Muscle of leg (tissue), 11 donors: ENCODE results near the gene C10orf90. TPM values are rescaled to one million over a fixed set of nuclear protein-coding genes. Genes with fewer than 3 reads are reported as not detected.

Source experiments
- DNase-seq: peaks from one replicate; pipeline ENCODE4 v3.0.0; 2013
- H3K27ac ChIP-seq: one replicate; pipeline ENCODE4 v1.5.1; 2013; ENCODE audit warnings: mild to moderate bottlenecking, low read length, control low read depth
- H3K27me3 ChIP-seq: one replicate; pipeline ENCODE4 v1.6.1; 2013; ENCODE audit warnings: low read length; ENCODE audit not compliant: control insufficient read depth, insufficient read depth
- H3K36me3 ChIP-seq: one replicate; pipeline ENCODE4 v1.6.1; 2013; ENCODE audit warnings: low read length; ENCODE audit not compliant: control insufficient read depth, insufficient read depth
- H3K4me1 ChIP-seq: one replicate; pipeline ENCODE4 v1.6.1; 2013; ENCODE audit warnings: low read length; ENCODE audit not compliant: control insufficient read depth, insufficient read depth
- H3K4me3 ChIP-seq: one replicate; pipeline ENCODE4 v1.5.1; 2013; ENCODE audit warnings: low read length, control low read depth
- H3K9me3 ChIP-seq: replicated peaks from 2 replicates; pipeline ENCODE4 v1.6.1; 2013; ENCODE audit warnings: low read depth, low read length; ENCODE audit not compliant: control insufficient read depth
- WGBS: methylation state at CpG from one replicate; pipeline ENCODE4 v1.1.5; 2013; ENCODE audit warnings: missing lambda C conversion rate; ENCODE audit not compliant: insufficient coverage; 5-methylcytosine and 5-hydroxymethylcytosine counted together
- polyA plus RNA-seq, 8 donors: library from polyadenylated mRNA; unstranded; fragments of 120-200 nt; gene quantifications; one replicate each; pipeline versions ENCODE4 v1.2.1 to v1.2.3, GENCODE V29; 2013; ENCODE audit warnings: inconsistent platforms in 1 of 8, low replicate concordance in 1 of 8; ENCODE audit not compliant: insufficient read length in 8 of 8, insufficient read depth in 1 of 8
- total RNA-seq: library from RNA; stranded (reverse); fragments of 120-200 nt; gene quantifications from one replicate; pipeline ENCODE4 v1.2.4, GENCODE V29; 2013

Gene C10orf90
- total and polyA plus RNA-seq, 9 donors = 0.53 to 1.1 (median 0.80) TPM

DNA sequence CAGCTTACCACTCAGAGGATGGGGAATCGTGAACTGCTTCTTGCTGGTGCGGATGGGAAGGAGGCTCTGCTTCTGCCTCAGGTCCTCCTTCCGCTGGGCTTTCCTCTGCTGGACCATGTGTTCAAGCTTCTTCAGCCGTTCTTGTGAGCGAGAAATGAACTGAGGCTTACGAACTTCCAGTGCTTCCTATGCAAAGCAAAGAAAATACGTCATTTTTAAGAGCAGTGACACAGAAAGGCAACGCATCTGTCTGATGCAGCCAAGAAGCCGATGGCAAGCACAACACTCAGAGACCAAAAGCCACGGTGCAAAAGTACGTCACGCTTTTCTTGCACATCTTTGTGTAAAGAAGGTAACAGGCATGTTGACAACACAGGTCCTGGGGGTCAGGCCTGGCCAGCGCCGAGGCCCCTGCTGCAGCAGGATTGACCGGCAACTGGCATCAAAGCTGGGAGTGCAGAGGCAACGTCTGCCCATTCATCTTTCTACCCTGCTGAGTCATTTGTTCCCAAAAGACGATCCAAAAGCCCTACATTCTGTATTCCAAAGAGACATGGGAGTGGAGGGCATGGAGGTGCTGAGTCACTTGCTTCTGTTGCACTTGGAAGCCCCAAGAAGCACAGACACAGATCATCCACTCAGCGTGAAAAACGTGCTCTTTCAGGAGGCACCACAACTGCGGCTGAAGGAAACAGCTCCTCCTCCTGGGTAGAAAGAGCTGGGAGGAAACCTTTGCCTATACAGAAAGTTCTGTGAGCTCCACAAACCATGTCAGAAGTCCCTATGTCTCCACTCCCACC lies 211.3 kb downstream of the C10orf90 start:
- no peak for DNase-seq
- WGBS = 76% methylated on average over 14 of the region's 20 CpGs
- peaks cover 10% of the 10 kb centered on the region for H3K27me3 ChIP-seq
- H3K27ac ChIP-seq = no peak overlapping the region
- no peak overlapping the region for H3K4me3 ChIP-seq
- no peaks in the 10 kb centered on the region for H3K36me3 ChIP-seq
- no peaks in the 10 kb centered on the region for H3K9me3 ChIP-seq
- no peaks in the 10 kb centered on the region for H3K4me1 ChIP-seq

- Histone ChIP-seq H3K9me3 (no peaks in the 10 kb centered on the region), H3K27ac (no peak overlapping the region), H3K4me3 (no peak overlapping the region)
These were observed 212.0 kb downstream of the C10orf90 start for GRCh38 chr10:126458466-126458865.

GRCh38 chr10:126456632-126457031 lies 213.9 kb downstream of the C10orf90 start:
- Histone ChIP-seq H3K36me3 (no peaks in the 10 kb centered on the region), H3K27me3 (peaks cover 5% of the 10 kb centered on the region), H3K9me3 (no peaks in the 10 kb centered on the region), H3K4me3 (no peak overlapping the region), H3K4me1 (no peaks in the 10 kb centered on the region), H3K27ac (no peak overlapping the region)
- DNase-seq = no peak
- WGBS = 58% methylated on average over 5 of the region's 5 CpGs

More at GRCh38 chr10:126458466-126458865, 212.0 kb downstream of the C10orf90 start:
- WGBS = 60% methylated on average over 1 of the region's 1 CpG
- Histone ChIP-seq H3K36me3 (no peaks in the 10 kb centered on the region), H3K27me3 (peaks cover 8% of the 10 kb centered on the region), H3K4me1 (no peaks in the 10 kb centered on the region)
- DNase-seq = no peak

DNA sequence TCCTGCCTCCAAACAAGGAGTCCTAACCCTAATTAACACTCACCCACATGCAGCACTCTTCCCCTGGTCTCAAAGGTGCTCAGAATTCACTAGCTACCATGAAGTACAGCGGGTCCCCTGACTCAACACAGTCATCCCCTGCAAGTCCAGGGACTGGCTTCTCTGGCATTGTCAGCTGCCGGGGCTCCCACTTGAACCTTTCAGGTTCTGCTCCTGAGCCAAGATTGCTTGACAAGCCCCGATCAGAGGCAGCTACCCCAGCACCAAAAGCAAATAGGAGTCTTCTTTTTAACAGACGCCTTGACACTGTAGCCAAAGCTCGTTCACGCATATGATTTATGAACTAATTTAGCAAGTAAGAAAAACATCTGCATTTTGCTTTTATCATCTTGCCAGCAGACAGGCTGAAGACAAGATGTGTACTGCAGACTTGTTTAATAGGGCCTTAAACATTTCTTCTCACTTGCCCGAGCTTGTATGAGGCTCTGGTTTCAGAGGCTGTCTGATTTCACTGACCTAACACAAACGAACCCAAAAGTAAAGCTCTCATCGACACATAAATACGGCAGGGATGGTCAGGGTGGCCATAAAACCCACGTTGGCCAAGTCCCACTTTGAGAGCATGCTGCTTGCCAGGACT lies 214.6 kb downstream of the C10orf90 start:
- no peak overlapping the region for H3K4me3 ChIP-seq
- no peaks in the 10 kb centered on the region for H3K4me1 ChIP-seq
- no peaks in the 10 kb centered on the region for H3K36me3 ChIP-seq
- peak; percentile 70 for DNase-seq
- 47% methylated on average over 4 of the region's 11 CpGs for WGBS
- H3K27ac ChIP-seq = no peak overlapping the region
- H3K27me3 ChIP-seq = peaks cover 5% of the 10 kb centered on the region
- no peaks in the 10 kb centered on the region for H3K9me3 ChIP-seq

DNA sequence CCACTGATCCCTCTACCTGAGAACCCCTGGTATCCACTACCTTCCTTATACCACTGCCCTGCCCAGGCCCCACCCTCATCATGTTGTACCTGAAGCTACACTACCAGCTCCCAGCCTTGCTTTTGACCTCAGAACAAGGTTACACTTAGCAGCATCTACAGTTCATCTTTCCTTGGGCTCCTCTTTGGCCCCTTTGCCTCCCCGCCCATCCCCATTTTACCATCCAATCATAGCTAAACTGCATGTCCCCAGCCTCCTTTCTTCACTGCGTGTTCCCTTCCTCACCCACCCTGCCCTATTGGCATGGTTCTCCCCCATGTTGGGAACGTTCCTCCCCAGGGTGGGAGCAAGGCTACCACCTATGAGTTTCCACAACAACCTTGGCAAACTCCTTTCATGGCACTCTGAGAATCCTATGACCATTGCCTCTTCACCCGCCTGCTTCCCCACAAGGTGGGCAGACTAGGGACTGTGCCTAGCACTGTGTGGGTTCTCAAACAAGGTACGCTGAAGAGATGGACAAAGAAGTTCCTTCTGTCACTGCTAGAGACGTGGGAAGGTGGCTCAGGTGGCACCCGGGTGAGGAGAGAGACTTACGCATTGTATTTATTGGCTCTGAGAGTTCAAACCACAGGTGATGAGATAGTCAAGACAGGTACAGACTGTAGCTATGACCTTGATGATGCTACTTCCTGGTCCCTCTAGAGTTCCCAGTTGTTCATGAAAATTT lies 215.3 kb downstream of the C10orf90 start:
- Histone ChIP-seq H3K36me3 (no peaks in the 10 kb centered on the region), H3K4me3 (no peak overlapping the region), H3K27ac (no peak overlapping the region), H3K4me1 (no peaks in the 10 kb centered on the region), H3K27me3 (peaks cover 5% of the 10 kb centered on the region), H3K9me3 (no peaks in the 10 kb centered on the region)
- no peak for DNase-seq
- WGBS = 85% methylated on average over 3 of the region's 8 CpGs

DNA sequence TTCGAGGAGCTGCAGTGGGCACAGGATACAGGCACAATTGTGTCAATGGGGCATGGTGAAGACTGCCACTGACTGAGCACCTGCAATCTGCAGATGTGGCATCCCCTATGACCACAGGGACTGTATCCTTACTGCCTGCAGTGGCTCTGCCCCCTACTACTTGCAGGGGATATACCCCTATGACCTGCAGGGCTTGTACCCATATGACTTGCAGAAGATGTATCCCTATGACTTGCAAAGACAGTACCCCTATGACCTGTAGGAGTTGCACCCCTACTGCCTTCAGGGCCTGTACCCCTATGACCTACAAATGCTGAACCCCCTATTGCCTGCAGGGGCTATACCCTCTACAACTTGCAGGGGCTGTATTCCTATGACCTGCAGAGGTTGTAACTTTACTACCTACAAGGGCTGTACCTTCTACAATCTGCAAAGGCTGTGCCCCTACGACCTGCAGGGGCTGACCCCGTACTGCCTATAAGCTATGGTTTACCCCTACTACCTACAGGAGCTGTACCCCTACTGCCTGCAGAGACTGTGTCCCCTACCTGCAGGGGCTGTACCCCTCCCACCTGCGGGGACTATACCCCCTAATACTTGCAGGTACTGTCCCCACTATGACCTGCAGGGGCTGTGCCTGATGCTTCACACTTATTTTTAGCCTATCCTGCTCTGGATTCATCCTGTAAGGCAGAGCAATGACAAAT lies 216.3 kb downstream of the C10orf90 start:
- Histone ChIP-seq H3K4me1 (no peaks in the 10 kb centered on the region), H3K27me3 (peaks cover 2% of the 10 kb centered on the region), H3K4me3 (no peak overlapping the region), H3K27ac (no peak overlapping the region), H3K36me3 (no peaks in the 10 kb centered on the region), H3K9me3 (no peaks in the 10 kb centered on the region)
- WGBS = 93% methylated on average over 4 of the region's 4 CpGs
- no peak for DNase-seq

DNA sequence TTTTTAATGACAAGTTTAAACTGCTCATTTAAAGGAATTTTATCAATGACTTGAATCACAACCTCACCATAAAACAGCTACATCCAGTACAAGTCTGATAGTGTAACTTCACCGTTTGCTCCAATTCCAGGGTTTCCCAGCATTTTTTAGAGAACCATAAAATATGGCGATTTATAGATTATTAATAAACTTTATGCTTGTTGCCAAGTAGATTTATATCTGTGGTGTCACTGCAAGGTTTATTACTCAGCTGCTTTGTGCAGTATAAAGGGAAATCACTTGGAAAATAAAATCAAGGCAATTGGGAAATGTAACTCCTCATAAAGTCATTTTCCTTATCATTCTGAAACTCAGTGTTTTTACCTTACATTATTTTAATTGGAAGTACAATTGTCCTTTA lies 218.2 kb downstream of the C10orf90 start:
- H3K9me3 ChIP-seq = no peaks in the 10 kb centered on the region
- no peak overlapping the region for H3K4me3 ChIP-seq
- no peaks in the 10 kb centered on the region for H3K36me3 ChIP-seq
- H3K27ac ChIP-seq = no peak overlapping the region
- no peaks in the 10 kb centered on the region for H3K4me1 ChIP-seq
- no peak for DNase-seq
- WGBS = no CpG with 5 or more reads among the region's 2 CpGs
- peaks cover 2% of the 10 kb centered on the region for H3K27me3 ChIP-seq

GRCh38 chr10:126448091-126448490 lies 222.4 kb downstream of the C10orf90 start:
- Histone ChIP-seq H3K36me3 (no peaks in the 10 kb centered on the region), H3K27ac (no peak overlapping the region), H3K27me3 (no peaks in the 10 kb centered on the region), H3K9me3 (no peaks in the 10 kb centered on the region), H3K4me3 (no peak overlapping the region), H3K4me1 (no peaks in the 10 kb centered on the region)
- no peak for DNase-seq
- WGBS = no CpG with 5 or more reads among the region's 5 CpGs

DNA sequence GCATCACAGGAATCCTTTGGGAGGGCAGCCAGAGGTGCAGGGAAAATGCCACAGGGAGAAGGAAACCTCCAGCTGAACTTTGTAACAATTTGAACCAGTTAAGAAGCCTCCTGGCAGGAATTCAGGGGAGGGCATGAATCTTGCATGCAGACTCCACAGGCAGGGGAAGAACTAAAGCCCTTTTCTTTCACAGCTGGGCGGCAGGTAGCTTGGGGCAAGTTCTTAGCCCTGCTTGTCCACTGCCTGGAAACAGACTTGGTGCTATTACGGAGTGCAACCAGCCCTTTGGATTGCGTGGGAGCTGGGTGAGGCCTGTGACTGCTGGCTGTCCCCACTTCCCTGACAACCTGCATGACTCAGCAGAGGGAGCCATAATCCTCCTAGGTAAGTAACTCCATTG lies 230.6 kb downstream of the C10orf90 start:
- no peak overlapping the region for H3K27ac ChIP-seq
- H3K4me1 ChIP-seq = peaks cover 2% of the 10 kb centered on the region
- 98% methylated on average over 3 of the region's 3 CpGs for WGBS
- no peak for DNase-seq
- peaks cover 7% of the 10 kb centered on the region for H3K9me3 ChIP-seq
- H3K36me3 ChIP-seq = no peaks in the 10 kb centered on the region
- H3K27me3 ChIP-seq = peaks cover 3% of the 10 kb centered on the region
- no peak overlapping the region for H3K4me3 ChIP-seq

DNA sequence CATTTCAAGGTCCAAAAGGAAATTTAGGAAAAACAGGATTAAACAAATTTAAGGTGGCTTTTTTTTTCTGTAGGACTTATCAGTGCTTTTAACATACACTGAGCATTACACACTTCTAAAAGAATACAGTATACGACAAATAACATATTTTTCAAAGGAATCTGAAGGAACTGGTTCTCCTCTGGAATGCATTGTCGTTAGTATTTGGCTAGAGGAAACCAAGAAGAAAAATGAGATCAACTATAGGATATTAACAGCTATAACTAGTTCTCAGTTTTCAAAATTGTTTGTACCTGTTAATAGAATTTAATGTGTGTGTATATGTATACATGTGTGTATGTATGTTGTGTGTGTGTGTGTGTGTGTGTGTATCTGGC lies 232.1 kb downstream of the C10orf90 start:
- Histone ChIP-seq H3K4me1 (peaks cover 2% of the 10 kb centered on the region), H3K4me3 (no peak overlapping the region), H3K27ac (no peak overlapping the region), H3K27me3 (peaks cover 3% of the 10 kb centered on the region), H3K36me3 (no peaks in the 10 kb centered on the region), H3K9me3 (peaks cover 7% of the 10 kb centered on the region)
- WGBS = no CpG with 5 or more reads among the region's 2 CpGs
- DNase-seq = no peak
